ENCODE measurements around the gene TANC1.
A peak's percentile ranks its signal among the peaks of the same experiment; 100 is the strongest.

The TANC1 gene

GRCh38 chr2:159172403-159172802, 204.0 kb downstream of the TANC1 start:
- TF ChIP-seq CTCF (IDR thresholded peaks at IDR 0.05; ENCODE audit: borderline replicate concordance, extremely low read depth, low read length, poor library complexity, severe bottlenecking), result no peak
- TF ChIP-seq EZH2 (IDR thresholded peaks at IDR 0.05; ENCODE audit: borderline replicate concordance, low read depth, low read length, severe bottlenecking), result no peak
- Histone ChIP-seq H3K9ac (ENCODE audit: low read depth, low read length) (no peak overlapping the region), H3K27ac (ENCODE audit: low read length) (no peak overlapping the region), H3K4me2 (ENCODE audit: insufficient read depth, low read length) (no peak overlapping the region), H4K20me1 (ENCODE audit: insufficient read depth, low read length) (no peaks in the 10 kb centered on the region), H3K27me3 (ENCODE audit: insufficient read depth, low read length, poor library complexity) (no peaks in the 10 kb centered on the region), H3K4me1 (ENCODE audit: insufficient read depth, low read length) (peaks cover 3% of the 10 kb centered on the region; the same call in 1 of the 2 replicates), H3K79me2 (ENCODE audit: insufficient read depth, low read length) (no peaks in the 10 kb centered on the region), H3K4me3 (ENCODE audit: low read depth in 1 of 2, low read length in 2 of 2) (no peak overlapping the region), H2AFZ (ENCODE audit: low read depth, low read length) (no peak overlapping the region), H3K9me3 (ENCODE audit: insufficient read depth, low read length, severe bottlenecking) (no peaks in the 10 kb centered on the region), H3K36me3 (ENCODE audit: insufficient read depth, low read length) (peaks cover 26% of the 10 kb centered on the region; the same call in 1 of the 2 replicates)
- ATAC-seq (ENCODE audit: insufficient read depth, low read depth), result 0 out of 3 replicates have a peak, but pooled peaks have one; percentile 14
- no peak for DNase-seq

GRCh38 chr2:159174759-159175158, 206.3 kb downstream of the TANC1 start:
- no peak overlapping the region for H3K27ac ChIP-seq (ENCODE audit: low read length)
- H3K4me1 ChIP-seq (ENCODE audit: insufficient read depth, low read length), result no peaks in the 10 kb centered on the region
- H3K9ac ChIP-seq (ENCODE audit: low read depth, low read length), result no peak overlapping the region
- no peak overlapping the region for H3K4me3 ChIP-seq (ENCODE audit: low read depth in 1 of 2, low read length in 2 of 2)
- no peaks in the 10 kb centered on the region for H3K9me3 ChIP-seq (ENCODE audit: insufficient read depth, low read length, severe bottlenecking)
- no peaks in the 10 kb centered on the region for H3K79me2 ChIP-seq (ENCODE audit: insufficient read depth, low read length)
- no peaks in the 10 kb centered on the region for H3K27me3 ChIP-seq (ENCODE audit: insufficient read depth, low read length, poor library complexity)
- H2AFZ ChIP-seq (ENCODE audit: low read depth, low read length), result no peak overlapping the region
- no peak overlapping the region for H3K4me2 ChIP-seq (ENCODE audit: insufficient read depth, low read length)
- ATAC-seq (ENCODE audit: insufficient read depth, low read depth) (no peak), DNase-seq (no peak)
- H4K20me1 ChIP-seq (ENCODE audit: insufficient read depth, low read length), result no peaks in the 10 kb centered on the region
- no peak for TF ChIP-seq EZH2 (IDR thresholded peaks at IDR 0.05; ENCODE audit: borderline replicate concordance, low read depth, low read length, severe bottlenecking)
- no peak for TF ChIP-seq CTCF (IDR thresholded peaks at IDR 0.05; ENCODE audit: borderline replicate concordance, extremely low read depth, low read length, poor library complexity, severe bottlenecking)
- peaks cover 44% of the 10 kb centered on the region for H3K36me3 ChIP-seq (ENCODE audit: insufficient read depth, low read length)

GRCh38 chr2:159175182-159175581, 206.7 kb downstream of the TANC1 start:
- Histone ChIP-seq H3K27ac (ENCODE audit: low read length) (no peak overlapping the region), H3K4me1 (ENCODE audit: insufficient read depth, low read length) (no peaks in the 10 kb centered on the region), H2AFZ (ENCODE audit: low read depth, low read length) (no peak overlapping the region), H3K9ac (ENCODE audit: low read depth, low read length) (no peak overlapping the region), H3K4me2 (ENCODE audit: insufficient read depth, low read length) (no peak overlapping the region), H3K9me3 (ENCODE audit: insufficient read depth, low read length, severe bottlenecking) (no peaks in the 10 kb centered on the region), H3K79me2 (ENCODE audit: insufficient read depth, low read length) (no peaks in the 10 kb centered on the region), H3K4me3 (ENCODE audit: low read depth in 1 of 2, low read length in 2 of 2) (no peak overlapping the region), H3K36me3 (ENCODE audit: insufficient read depth, low read length) (peaks cover 46% of the 10 kb centered on the region), H3K27me3 (ENCODE audit: insufficient read depth, low read length, poor library complexity) (no peaks in the 10 kb centered on the region), H4K20me1 (ENCODE audit: insufficient read depth, low read length) (no peaks in the 10 kb centered on the region)
- TF ChIP-seq EZH2 (IDR thresholded peaks at IDR 0.05; ENCODE audit: borderline replicate concordance, low read depth, low read length, severe bottlenecking) (no peak), CTCF (IDR thresholded peaks at IDR 0.05; ENCODE audit: borderline replicate concordance, extremely low read depth, low read length, poor library complexity, severe bottlenecking) (no peak)
- ATAC-seq (ENCODE audit: insufficient read depth, low read depth) (peak; percentile 35; the same call in 1 of the 3 replicates), DNase-seq (no peak)

GRCh38 chr2:159175927-159176326, 207.5 kb downstream of the TANC1 start:
- Histone ChIP-seq H3K27ac (ENCODE audit: low read length) (no peak overlapping the region), H2AFZ (ENCODE audit: low read depth, low read length) (no peak overlapping the region), H3K4me1 (ENCODE audit: insufficient read depth, low read length) (no peaks in the 10 kb centered on the region), H4K20me1 (ENCODE audit: insufficient read depth, low read length) (no peaks in the 10 kb centered on the region), H3K4me2 (ENCODE audit: insufficient read depth, low read length) (no peak overlapping the region), H3K36me3 (ENCODE audit: insufficient read depth, low read length) (peaks cover 41% of the 10 kb centered on the region), H3K9ac (ENCODE audit: low read depth, low read length) (no peak overlapping the region), H3K9me3 (ENCODE audit: insufficient read depth, low read length, severe bottlenecking) (no peaks in the 10 kb centered on the region), H3K4me3 (ENCODE audit: low read depth in 1 of 2, low read length in 2 of 2) (no peak overlapping the region), H3K27me3 (ENCODE audit: insufficient read depth, low read length, poor library complexity) (no peaks in the 10 kb centered on the region), H3K79me2 (ENCODE audit: insufficient read depth, low read length) (no peaks in the 10 kb centered on the region)
- TF ChIP-seq CTCF (IDR thresholded peaks at IDR 0.05; ENCODE audit: borderline replicate concordance, extremely low read depth, low read length, poor library complexity, severe bottlenecking) (no peak), EZH2 (IDR thresholded peaks at IDR 0.05; ENCODE audit: borderline replicate concordance, low read depth, low read length, severe bottlenecking) (no peak)
- DNase-seq (no peak), ATAC-seq (ENCODE audit: insufficient read depth, low read depth) (no peak)

All from DND-41 (cell line).